ENCODE results near the gene KIRREL2.

DNA sequence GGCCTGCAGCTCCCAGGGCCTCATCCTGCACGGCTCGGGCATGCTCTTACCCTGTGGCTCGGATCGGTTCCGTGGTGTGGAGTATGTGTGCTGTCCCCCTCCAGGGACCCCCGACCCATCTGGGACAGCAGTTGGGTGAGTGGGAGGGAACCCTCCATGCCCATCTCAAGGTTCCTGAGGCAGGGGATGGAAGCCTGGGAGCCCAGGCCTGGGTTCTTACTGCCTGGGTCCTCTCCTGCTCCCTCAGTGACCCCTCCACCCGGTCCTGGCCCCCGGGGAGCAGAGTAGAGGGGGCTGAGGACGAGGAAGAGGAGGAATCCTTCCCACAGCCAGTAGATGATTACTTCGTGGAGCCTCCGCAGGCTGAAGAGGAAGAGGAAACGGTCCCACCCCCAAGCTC, 14.9 kb downstream of the KIRREL2 start:
- TF ChIP-seq, protein P1, sequence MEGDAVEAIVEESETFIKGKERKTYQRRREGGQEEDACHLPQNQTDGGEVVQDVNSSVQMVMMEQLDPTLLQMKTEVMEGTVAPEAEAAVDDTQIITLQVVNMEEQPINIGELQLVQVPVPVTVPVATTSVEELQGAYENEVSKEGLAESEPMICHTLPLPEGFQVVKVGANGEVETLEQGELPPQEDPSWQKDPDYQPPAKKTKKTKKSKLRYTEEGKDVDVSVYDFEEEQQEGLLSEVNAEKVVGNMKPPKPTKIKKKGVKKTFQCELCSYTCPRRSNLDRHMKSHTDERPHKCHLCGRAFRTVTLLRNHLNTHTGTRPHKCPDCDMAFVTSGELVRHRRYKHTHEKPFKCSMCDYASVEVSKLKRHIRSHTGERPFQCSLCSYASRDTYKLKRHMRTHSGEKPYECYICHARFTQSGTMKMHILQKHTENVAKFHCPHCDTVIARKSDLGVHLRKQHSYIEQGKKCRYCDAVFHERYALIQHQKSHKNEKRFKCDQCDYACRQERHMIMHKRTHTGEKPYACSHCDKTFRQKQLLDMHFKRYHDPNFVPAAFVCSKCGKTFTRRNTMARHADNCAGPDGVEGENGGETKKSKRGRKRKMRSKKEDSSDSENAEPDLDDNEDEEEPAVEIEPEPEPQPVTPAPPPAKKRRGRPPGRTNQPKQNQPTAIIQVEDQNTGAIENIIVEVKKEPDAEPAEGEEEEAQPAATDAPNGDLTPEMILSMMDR (IDR thresholded peaks at IDR 0.05), result no peak
- TF ChIP-seq POLR2A (IDR thresholded peaks at IDR 0.05) (no peak), POLR2AphosphoS5 (IDR thresholded peaks at IDR 0.05) (no peak)

Measured in prostate gland (tissue), 2 donors.